ENCODE data around the gene SCUBE3.

Gene SCUBE3

GRCh38 chr6:35240838-35241801 lies 27.4 kb downstream of the SCUBE3 start:
- Histone ChIP-seq H3K27me3 (ENCODE audit: control insufficient read depth, insufficient read depth, low read length) (peaks cover 29% of the 10 kb centered on the region), H3K4me3 (ENCODE audit: low read depth, low read length) (no peak overlapping the region), H3K27ac (ENCODE audit: low read depth, low read length) (peak overlapping the region; percentile 21), H3K36me3 (ENCODE audit: control insufficient read depth, insufficient read depth, low read length) (peaks cover 17% of the 10 kb centered on the region; the same call in 1 of the 2 replicates), H3K9ac (ENCODE audit: low read depth, low read length) (no peak overlapping the region), H3K4me1 (ENCODE audit: control insufficient read depth, insufficient read depth, low read length) (peaks cover 42% of the 10 kb centered on the region), H3K9me3 (ENCODE audit: control insufficient read depth, insufficient read depth, low read length) (no peaks in the 10 kb centered on the region)

- no peak overlapping the region for H3K9ac ChIP-seq (ENCODE audit: low read depth, low read length)
- peaks cover 17% of the 10 kb centered on the region; the same call in 1 of the 2 replicates for H3K36me3 ChIP-seq (ENCODE audit: control insufficient read depth, insufficient read depth, low read length)
- no peak overlapping the region for H3K27ac ChIP-seq (ENCODE audit: low read depth, low read length)
- no peaks in the 10 kb centered on the region for H3K9me3 ChIP-seq (ENCODE audit: control insufficient read depth, insufficient read depth, low read length)
- peaks cover 31% of the 10 kb centered on the region for H3K4me1 ChIP-seq (ENCODE audit: control insufficient read depth, insufficient read depth, low read length)
- H3K4me3 ChIP-seq (ENCODE audit: low read depth, low read length) = no peak overlapping the region
- peaks cover 24% of the 10 kb centered on the region for H3K27me3 ChIP-seq (ENCODE audit: control insufficient read depth, insufficient read depth, low read length)
Measured at GRCh38 chr6:35242486-35242885, 28.7 kb downstream of the SCUBE3 start.

- H3K27ac ChIP-seq (ENCODE audit: low read depth, low read length) = no peak overlapping the region
- peaks cover 27% of the 10 kb centered on the region for H3K4me1 ChIP-seq (ENCODE audit: control insufficient read depth, insufficient read depth, low read length)
- H3K9ac ChIP-seq (ENCODE audit: low read depth, low read length) = no peak overlapping the region
- H3K4me3 ChIP-seq (ENCODE audit: low read depth, low read length) = no peak overlapping the region
- H3K9me3 ChIP-seq (ENCODE audit: control insufficient read depth, insufficient read depth, low read length) = no peaks in the 10 kb centered on the region
- peaks cover 20% of the 10 kb centered on the region for H3K27me3 ChIP-seq (ENCODE audit: control insufficient read depth, insufficient read depth, low read length)
- H3K36me3 ChIP-seq (ENCODE audit: control insufficient read depth, insufficient read depth, low read length) = peaks cover 17% of the 10 kb centered on the region; the same call in 1 of the 2 replicates
Measured at GRCh38 chr6:35242906-35243305, 29.1 kb downstream of the SCUBE3 start.

- Histone ChIP-seq H3K4me3 (ENCODE audit: low read depth, low read length) (no peak overlapping the region), H3K9ac (ENCODE audit: low read depth, low read length) (no peak overlapping the region), H3K36me3 (ENCODE audit: control insufficient read depth, insufficient read depth, low read length) (peaks cover 17% of the 10 kb centered on the region; the same call in 1 of the 2 replicates), H3K4me1 (ENCODE audit: control insufficient read depth, insufficient read depth, low read length) (peaks cover 21% of the 10 kb centered on the region), H3K27ac (ENCODE audit: low read depth, low read length) (no peak overlapping the region), H3K27me3 (ENCODE audit: control insufficient read depth, insufficient read depth, low read length) (peaks cover 14% of the 10 kb centered on the region), H3K9me3 (ENCODE audit: control insufficient read depth, insufficient read depth, low read length) (no peaks in the 10 kb centered on the region)
Measured at GRCh38 chr6:35243386-35243958, 29.7 kb downstream of the SCUBE3 start.

GRCh38 chr6:35244551-35244950 lies 30.8 kb downstream of the SCUBE3 start:
- Histone ChIP-seq H3K27ac (ENCODE audit: low read depth, low read length) (no peak overlapping the region), H3K9ac (ENCODE audit: low read depth, low read length) (no peak overlapping the region), H3K4me1 (ENCODE audit: control insufficient read depth, insufficient read depth, low read length) (peaks cover 19% of the 10 kb centered on the region), H3K36me3 (ENCODE audit: control insufficient read depth, insufficient read depth, low read length) (peaks cover 17% of the 10 kb centered on the region; the same call in 1 of the 2 replicates), H3K27me3 (ENCODE audit: control insufficient read depth, insufficient read depth, low read length) (peaks cover 9% of the 10 kb centered on the region), H3K9me3 (ENCODE audit: control insufficient read depth, insufficient read depth, low read length) (no peaks in the 10 kb centered on the region), H3K4me3 (ENCODE audit: low read depth, low read length) (no peak overlapping the region)

GRCh38 chr6:35247642-35248231 lies 34.0 kb downstream of the SCUBE3 start:
- H3K36me3 ChIP-seq (ENCODE audit: control insufficient read depth, insufficient read depth, low read length) = peaks cover 12% of the 10 kb centered on the region; the same call in 1 of the 2 replicates
- H3K4me3 ChIP-seq (ENCODE audit: low read depth, low read length) = no peak overlapping the region
- no peaks in the 10 kb centered on the region for H3K9me3 ChIP-seq (ENCODE audit: control insufficient read depth, insufficient read depth, low read length)
- H3K27ac ChIP-seq (ENCODE audit: low read depth, low read length) = no peak overlapping the region
- no peak overlapping the region for H3K9ac ChIP-seq (ENCODE audit: low read depth, low read length)
- peaks cover 12% of the 10 kb centered on the region; the same call in 1 of the 2 replicates for H3K4me1 ChIP-seq (ENCODE audit: control insufficient read depth, insufficient read depth, low read length)
- no peaks in the 10 kb centered on the region for H3K27me3 ChIP-seq (ENCODE audit: control insufficient read depth, insufficient read depth, low read length)

- no peaks in the 10 kb centered on the region for H3K9me3 ChIP-seq (ENCODE audit: control insufficient read depth, insufficient read depth, low read length)
- H3K4me3 ChIP-seq (ENCODE audit: low read depth, low read length) = no peak overlapping the region
- H3K27ac ChIP-seq (ENCODE audit: low read depth, low read length) = no peak overlapping the region
- H3K27me3 ChIP-seq (ENCODE audit: control insufficient read depth, insufficient read depth, low read length) = no peaks in the 10 kb centered on the region
- peaks cover 12% of the 10 kb centered on the region; the same call in 1 of the 2 replicates for H3K4me1 ChIP-seq (ENCODE audit: control insufficient read depth, insufficient read depth, low read length)
- peaks cover 12% of the 10 kb centered on the region; the same call in 1 of the 2 replicates for H3K36me3 ChIP-seq (ENCODE audit: control insufficient read depth, insufficient read depth, low read length)
- no peak overlapping the region for H3K9ac ChIP-seq (ENCODE audit: low read depth, low read length)
Measured at GRCh38 chr6:35248300-35248699, 34.5 kb downstream of the SCUBE3 start.

- peaks cover 12% of the 10 kb centered on the region; the same call in 1 of the 2 replicates for H3K4me1 ChIP-seq (ENCODE audit: control insufficient read depth, insufficient read depth, low read length)
- peaks cover 12% of the 10 kb centered on the region; the same call in 1 of the 2 replicates for H3K36me3 ChIP-seq (ENCODE audit: control insufficient read depth, insufficient read depth, low read length)
- H3K9ac ChIP-seq (ENCODE audit: low read depth, low read length) = no peak overlapping the region
- no peaks in the 10 kb centered on the region for H3K27me3 ChIP-seq (ENCODE audit: control insufficient read depth, insufficient read depth, low read length)
- no peak overlapping the region for H3K4me3 ChIP-seq (ENCODE audit: low read depth, low read length)
- no peak overlapping the region for H3K27ac ChIP-seq (ENCODE audit: low read depth, low read length)
- no peaks in the 10 kb centered on the region for H3K9me3 ChIP-seq (ENCODE audit: control insufficient read depth, insufficient read depth, low read length)
Measured at GRCh38 chr6:35248965-35249364, 35.2 kb downstream of the SCUBE3 start.

GRCh38 chr6:35251949-35252348 lies 38.2 kb downstream of the SCUBE3 start:
- Histone ChIP-seq H3K4me3 (ENCODE audit: low read depth, low read length) (no peak overlapping the region), H3K27ac (ENCODE audit: low read depth, low read length) (no peak overlapping the region), H3K27me3 (ENCODE audit: control insufficient read depth, insufficient read depth, low read length) (no peaks in the 10 kb centered on the region), H3K36me3 (ENCODE audit: control insufficient read depth, insufficient read depth, low read length) (no peaks in the 10 kb centered on the region), H3K4me1 (ENCODE audit: control insufficient read depth, insufficient read depth, low read length) (peaks cover 12% of the 10 kb centered on the region; the same call in 1 of the 2 replicates), H3K9ac (ENCODE audit: low read depth, low read length) (no peak overlapping the region), H3K9me3 (ENCODE audit: control insufficient read depth, insufficient read depth, low read length) (no peaks in the 10 kb centered on the region)

GRCh38 chr6:35253249-35253648 lies 39.5 kb downstream of the SCUBE3 start:
- Histone ChIP-seq H3K27me3 (ENCODE audit: control insufficient read depth, insufficient read depth, low read length) (no peaks in the 10 kb centered on the region), H3K4me1 (ENCODE audit: control insufficient read depth, insufficient read depth, low read length) (peaks cover 14% of the 10 kb centered on the region; the same call in 1 of the 2 replicates), H3K27ac (ENCODE audit: low read depth, low read length) (no peak overlapping the region), H3K36me3 (ENCODE audit: control insufficient read depth, insufficient read depth, low read length) (no peaks in the 10 kb centered on the region), H3K9me3 (ENCODE audit: control insufficient read depth, insufficient read depth, low read length) (no peaks in the 10 kb centered on the region), H3K9ac (ENCODE audit: low read depth, low read length) (no peak overlapping the region), H3K4me3 (ENCODE audit: low read depth, low read length) (no peak overlapping the region)

Measured in HUES48 (cell line).